Measurements from ENCODE around the gene PCDH8. TPM values are rescaled to one million over a fixed set of nuclear protein-coding genes. Genes with fewer than 3 reads are reported as not detected.

The PCDH8 gene
- polyA plus RNA-seq, 1 donor from 2014 or later, result 2.4 TPM

- H3F3A ChIP-seq (ENCODE audit: insufficient read depth, low read length, poor library complexity, severe bottlenecking), result no peaks in the 10 kb centered on the region
- H3K36me3 ChIP-seq (ENCODE audit: insufficient read depth, low read length), result no peaks in the 10 kb centered on the region
- H3K9ac ChIP-seq (ENCODE audit: low read length), result no peak overlapping the region
- no peaks in the 10 kb centered on the region for H3K79me2 ChIP-seq (replicated peaks; ENCODE audit: insufficient read depth, low read length)
- H3K9me3 ChIP-seq (ENCODE audit: low read length), result no peaks in the 10 kb centered on the region
- H3K4me3 ChIP-seq (ENCODE audit: low read length), result no peak overlapping the region
- no peak for TF ChIP-seq POLR2AphosphoS5 (IDR thresholded peaks at IDR 0.05)
- H4K20me1 ChIP-seq (ENCODE audit: insufficient read depth), result no peaks in the 10 kb centered on the region
- H3K27me3 ChIP-seq (ENCODE audit: insufficient read depth, low read depth, low read length), result no peaks in the 10 kb centered on the region
- no peak overlapping the region for H3K4me2 ChIP-seq (ENCODE audit: low read length)
- H3K9me2 ChIP-seq (ENCODE audit: insufficient read depth, low read length), result no peaks in the 10 kb centered on the region
- H2AFZ ChIP-seq (ENCODE audit: low read depth, low read length), result no peak overlapping the region
- no peak overlapping the region for H3K27ac ChIP-seq (ENCODE audit: low read length)
Observed at GRCh38 chr13:52891706-52892105, 43.3 kb upstream of the PCDH8 start.

GRCh38 chr13:52887165-52887564 lies 38.7 kb upstream of the PCDH8 start:
- no peaks in the 10 kb centered on the region for H3K9me3 ChIP-seq (ENCODE audit: low read length)

GRCh38 chr13:52885141-52885540 lies 36.7 kb upstream of the PCDH8 start:
- Histone ChIP-seq H3K4me3 (ENCODE audit: low read length) (no peak overlapping the region), H3F3A (ENCODE audit: insufficient read depth, low read length, poor library complexity, severe bottlenecking) (no peaks in the 10 kb centered on the region)
- TF ChIP-seq TAF1 (IDR thresholded peaks at IDR 0.05; ENCODE audit: low read depth), result no peak
- no peak for TF ChIP-seq RAD21 (conservative IDR thresholded peaks at IDR 0.05)
- TF ChIP-seq MXI1 (conservative IDR thresholded peaks at IDR 0.05; ENCODE audit: poor library complexity, severe bottlenecking), result no peak
- TF ChIP-seq POLR2AphosphoS5 (IDR thresholded peaks at IDR 0.05), result no peak

More at GRCh38 chr13:52887165-52887564, 38.7 kb upstream of the PCDH8 start:
- Histone ChIP-seq H3K79me2 (replicated peaks; ENCODE audit: insufficient read depth, low read length) (no peaks in the 10 kb centered on the region), H4K20me1 (ENCODE audit: insufficient read depth) (no peaks in the 10 kb centered on the region), H2AFZ (ENCODE audit: low read depth, low read length) (no peak overlapping the region), H3K27me3 (ENCODE audit: insufficient read depth, low read depth, low read length) (no peaks in the 10 kb centered on the region), H3K9ac (ENCODE audit: low read length) (no peak overlapping the region), H3F3A (ENCODE audit: insufficient read depth, low read length, poor library complexity, severe bottlenecking) (no peaks in the 10 kb centered on the region), H3K4me2 (ENCODE audit: low read length) (no peak overlapping the region), H3K9me2 (ENCODE audit: insufficient read depth, low read length) (no peaks in the 10 kb centered on the region), H3K36me3 (ENCODE audit: insufficient read depth, low read length) (no peaks in the 10 kb centered on the region), H3K4me3 (ENCODE audit: low read length) (no peak overlapping the region), H3K27ac (ENCODE audit: low read length) (no peak overlapping the region)
- no peak for TF ChIP-seq REST (IDR thresholded peaks at IDR 0.05; ENCODE audit: borderline replicate concordance)

GRCh38 chr13:52884429-52885010 lies 36.1 kb upstream of the PCDH8 start:
- no peaks in the 10 kb centered on the region for H3K79me2 ChIP-seq (replicated peaks; ENCODE audit: insufficient read depth, low read length)
- H2AFZ ChIP-seq (ENCODE audit: low read depth, low read length), result no peak overlapping the region
- no peak overlapping the region for H3K4me3 ChIP-seq (ENCODE audit: low read length)
- H3K27ac ChIP-seq (ENCODE audit: low read length), result no peak overlapping the region
- H3K36me3 ChIP-seq (ENCODE audit: insufficient read depth, low read length), result no peaks in the 10 kb centered on the region
- H4K20me1 ChIP-seq (ENCODE audit: insufficient read depth), result no peaks in the 10 kb centered on the region
- H3F3A ChIP-seq (ENCODE audit: insufficient read depth, low read length, poor library complexity, severe bottlenecking), result no peaks in the 10 kb centered on the region
- H3K9ac ChIP-seq (ENCODE audit: low read length), result no peak overlapping the region
- no peaks in the 10 kb centered on the region for H3K9me3 ChIP-seq (ENCODE audit: low read length)
- no peaks in the 10 kb centered on the region for H3K27me3 ChIP-seq (ENCODE audit: insufficient read depth, low read depth, low read length)
- H3K9me2 ChIP-seq (ENCODE audit: insufficient read depth, low read length), result no peaks in the 10 kb centered on the region
- no peak for TF ChIP-seq REST (IDR thresholded peaks at IDR 0.05; ENCODE audit: borderline replicate concordance)
- no peak for TF ChIP-seq TAF1 (IDR thresholded peaks at IDR 0.05; ENCODE audit: low read depth)
- TF ChIP-seq POLR2AphosphoS5 (IDR thresholded peaks at IDR 0.05), result no peak
- TF ChIP-seq MXI1 (conservative IDR thresholded peaks at IDR 0.05; ENCODE audit: poor library complexity, severe bottlenecking), result no peak
- TF ChIP-seq SMC3 (conservative IDR thresholded peaks at IDR 0.05; ENCODE audit: poor library complexity), result no peak
- no peak for TF ChIP-seq EZH2 (IDR thresholded peaks at IDR 0.05; ENCODE audit: borderline replicate concordance, insufficient read depth, low read length, poor library complexity, severe bottlenecking)
- TF ChIP-seq RAD21 (conservative IDR thresholded peaks at IDR 0.05), result no peak
- no peak for TF ChIP-seq EP300 (conservative IDR thresholded peaks at IDR 0.05; ENCODE audit: poor library complexity, severe bottlenecking)
- TF ChIP-seq CTCF (IDR thresholded peaks at IDR 0.05; ENCODE audit: poor library complexity, severe bottlenecking), result no peak
- H3K4me2 ChIP-seq (ENCODE audit: low read length), result no peak overlapping the region

More at GRCh38 chr13:52885141-52885540, 36.7 kb upstream of the PCDH8 start:
- H3K27ac ChIP-seq (ENCODE audit: low read length), result no peak overlapping the region
- no peaks in the 10 kb centered on the region for H4K20me1 ChIP-seq (ENCODE audit: insufficient read depth)
- H2AFZ ChIP-seq (ENCODE audit: low read depth, low read length), result no peak overlapping the region
- H3K9me3 ChIP-seq (ENCODE audit: low read length), result no peaks in the 10 kb centered on the region
- H3K9ac ChIP-seq (ENCODE audit: low read length), result no peak overlapping the region
- no peak overlapping the region for H3K4me2 ChIP-seq (ENCODE audit: low read length)
- no peaks in the 10 kb centered on the region for H3K9me2 ChIP-seq (ENCODE audit: insufficient read depth, low read length)
- no peaks in the 10 kb centered on the region for H3K79me2 ChIP-seq (replicated peaks; ENCODE audit: insufficient read depth, low read length)
- no peaks in the 10 kb centered on the region for H3K27me3 ChIP-seq (ENCODE audit: insufficient read depth, low read depth, low read length)
- no peaks in the 10 kb centered on the region for H3K36me3 ChIP-seq (ENCODE audit: insufficient read depth, low read length)

All from neural cell (in vitro differentiated cells).